GM19455 (cell line): ENCODE results near the gene KRTAP10-11.
"Not testable (repeated sequence)": the region's sequence is repeated elsewhere in the genome, so short reads cannot be mapped to it uniquely, and the experiment has no call there.

ENCODE experiments used
- ATAC-seq: cut with Tn5 transposase; IDR thresholded peaks from one replicate; pipeline ENCODE4 v1.9.1; 2021; ENCODE audit not compliant: unreplicated experiment

KRTAP10-11 gene

DNA sequence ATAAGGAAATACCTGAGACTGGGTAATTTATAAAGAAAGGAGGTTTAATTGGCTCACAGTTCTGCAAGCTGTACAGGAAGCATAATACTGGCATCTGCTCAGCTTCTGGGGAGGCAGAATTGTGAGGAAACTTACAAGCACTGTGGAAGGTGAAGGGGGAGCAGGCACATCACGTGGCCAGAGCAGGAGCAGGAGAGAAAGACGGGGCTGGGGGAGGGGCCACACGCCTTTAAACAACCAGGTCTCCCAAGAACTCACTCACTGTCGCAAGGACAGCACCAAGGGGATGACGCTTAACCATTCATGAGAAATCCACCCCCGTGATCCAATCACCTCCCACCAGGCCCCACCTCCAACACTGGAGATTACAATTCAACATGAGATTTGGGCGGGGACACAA, 15.4 kb downstream of the KRTAP10-11 start:
- not testable (repeated sequence) for ATAC-seq

DNA sequence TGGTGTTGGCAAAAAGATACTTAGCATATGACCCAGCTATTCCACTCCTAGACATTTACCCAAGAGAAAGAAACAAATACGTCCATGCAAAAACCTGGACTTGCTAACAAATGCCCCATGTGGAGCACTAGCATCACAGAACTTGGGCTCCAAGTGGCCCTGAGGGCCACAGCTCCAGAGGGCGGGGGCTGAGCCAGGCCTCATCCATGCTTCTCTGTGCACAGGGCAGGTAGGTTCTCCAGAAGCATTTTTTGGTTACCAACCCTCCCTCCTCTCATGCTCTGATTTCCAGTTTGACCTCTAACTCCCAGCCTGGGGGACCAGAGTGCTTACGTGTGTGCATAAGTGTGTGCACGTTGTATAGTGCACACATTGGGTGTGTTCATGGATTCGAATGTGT, 18.5 kb downstream of the KRTAP10-11 start:
- no peak for ATAC-seq

DNA sequence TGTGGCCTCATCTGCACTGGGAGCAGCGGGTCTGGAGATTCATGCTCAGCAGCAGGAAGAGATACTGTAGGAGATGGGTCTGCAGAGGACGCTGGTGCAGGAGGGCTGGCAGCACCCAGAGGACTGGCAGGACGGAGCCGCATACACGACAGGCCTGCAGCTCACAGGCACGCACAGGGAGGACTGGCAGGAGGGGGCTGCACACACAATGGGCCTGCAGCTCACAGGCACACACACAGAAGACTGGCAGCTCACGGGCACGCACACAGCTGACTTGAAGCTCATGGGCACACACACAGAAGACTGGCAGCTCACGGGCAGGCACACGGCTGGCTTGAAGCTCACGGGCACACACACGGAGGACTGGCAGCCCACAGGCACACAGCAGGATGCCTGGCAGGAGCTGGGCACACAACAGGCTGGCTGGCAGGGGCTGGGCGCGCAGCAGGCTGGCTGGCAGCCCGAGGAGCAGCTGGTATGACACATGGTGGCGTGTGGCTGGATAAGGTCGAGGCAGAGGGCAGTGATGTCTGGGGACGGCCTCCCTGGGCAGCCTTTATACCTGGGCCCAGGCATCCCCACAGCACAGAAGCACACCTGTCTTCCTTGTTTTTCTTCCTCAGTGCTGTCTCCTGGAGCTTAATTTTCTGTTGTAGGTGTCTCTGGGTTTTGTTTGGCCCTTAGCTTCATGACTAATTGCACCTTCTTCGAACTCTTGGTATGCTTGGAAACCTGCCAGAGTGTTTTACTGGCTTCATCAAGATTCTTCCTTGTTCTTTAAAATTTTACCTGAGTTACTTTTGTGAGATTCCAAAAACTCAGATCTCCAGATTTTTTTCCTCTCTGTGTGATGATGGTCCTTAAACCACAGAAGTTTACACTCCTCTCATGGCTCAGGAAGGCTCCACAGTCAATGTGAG, 20.4 kb downstream of the KRTAP10-11 start, which contains the start of gene KRTAP12-2:
KRTAP12-2 (minus strand) TSS at position 527 of the 920 bp plus-strand sequence; CDS start at position 486, 41 bp downstream.
- no peak for ATAC-seq

DNA sequence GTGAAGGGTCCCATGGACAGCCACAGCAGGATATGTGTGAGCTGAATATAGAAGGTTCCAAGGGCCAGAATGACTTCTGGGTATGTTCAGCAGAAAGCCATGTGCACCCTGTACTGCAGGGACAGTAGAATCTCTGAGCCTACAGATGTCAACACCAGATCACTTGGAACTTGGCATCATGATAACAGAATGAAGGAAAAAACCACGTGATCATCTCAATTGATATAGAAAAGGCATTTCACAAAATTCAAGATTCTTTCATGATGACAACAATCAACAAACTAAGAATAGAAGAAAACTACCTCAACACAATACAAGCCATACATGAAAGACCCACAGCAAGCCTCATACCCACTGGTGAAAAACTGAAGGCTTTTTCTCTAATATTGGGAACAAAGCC, 21.4 kb downstream of the KRTAP10-11 start:
- no peak for ATAC-seq

DNA sequence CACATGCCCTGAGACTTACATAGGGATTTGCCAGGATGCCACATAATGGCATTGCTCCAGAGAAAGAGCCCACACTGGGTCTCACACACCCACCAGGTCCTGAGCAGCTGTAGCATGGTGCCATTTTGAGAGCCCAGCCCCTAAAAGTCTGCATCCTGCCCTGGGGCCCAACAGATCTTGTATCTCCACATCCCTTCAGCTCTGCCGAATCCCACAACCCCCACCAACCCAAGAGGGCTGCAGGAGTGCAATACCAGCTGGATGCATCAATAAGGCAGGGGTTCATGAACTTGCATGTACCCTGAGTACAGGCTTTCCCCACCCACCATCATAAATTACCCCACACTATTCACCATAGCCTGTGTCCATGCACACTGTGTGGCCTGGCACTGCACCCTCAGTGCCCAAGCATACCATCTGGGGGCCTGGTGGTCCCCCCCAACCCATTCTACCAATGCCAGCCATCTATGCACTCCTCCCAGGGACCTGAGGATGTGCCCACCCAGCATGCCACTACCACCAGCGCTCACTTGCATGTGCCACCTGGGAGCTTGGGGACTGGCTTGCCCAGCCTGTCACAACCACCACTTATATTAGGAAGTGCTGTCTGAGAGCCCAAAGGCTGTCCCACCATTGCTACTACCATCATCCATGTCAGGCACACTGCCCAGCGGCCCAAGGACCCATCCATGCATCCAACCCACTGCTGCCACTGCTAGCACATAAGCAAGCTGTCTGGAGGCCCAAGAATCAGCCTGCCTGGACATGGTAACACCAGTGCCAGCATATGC, 24.6 kb downstream of the KRTAP10-11 start:
- no peak for ATAC-seq

DNA sequence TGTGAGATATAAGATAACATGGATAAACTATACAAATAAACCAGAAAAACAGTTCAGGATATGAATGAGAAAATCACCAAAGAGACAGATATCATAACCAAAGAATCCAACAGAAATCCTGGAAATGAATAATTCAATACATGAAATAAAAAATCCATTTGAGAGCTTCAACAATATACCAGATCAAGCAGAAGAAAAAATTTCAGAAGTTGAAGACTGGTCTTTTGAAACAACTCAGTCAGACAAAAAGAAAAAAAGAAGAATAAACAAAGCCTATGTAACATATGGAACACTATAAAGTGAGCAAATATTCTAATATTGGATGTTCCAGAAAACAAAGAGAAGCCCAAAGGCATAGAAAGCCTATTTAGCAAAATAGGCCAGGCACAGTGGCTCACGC, 25.7 kb downstream of the KRTAP10-11 start:
- ATAC-seq = no peak

DNA sequence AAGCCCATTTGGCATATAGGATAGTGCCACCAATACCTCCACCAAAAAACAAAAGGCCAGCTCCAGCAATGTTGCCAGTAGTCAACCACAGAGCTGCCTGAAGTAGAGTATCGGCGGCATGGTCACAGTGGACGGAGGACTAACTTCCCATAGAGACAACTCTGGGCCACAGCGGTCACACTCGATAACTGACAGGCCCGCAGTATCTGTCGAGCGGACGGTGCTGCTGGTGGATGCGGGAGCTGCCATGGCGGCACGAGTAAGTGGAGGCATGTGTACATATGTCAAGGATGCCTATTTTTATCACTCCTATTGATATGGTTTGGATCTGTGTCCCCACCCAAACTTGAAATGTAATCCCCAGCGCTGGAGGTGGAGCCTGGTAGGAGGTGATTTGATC, 31.7 kb downstream of the KRTAP10-11 start:
- ATAC-seq = no peak

DNA sequence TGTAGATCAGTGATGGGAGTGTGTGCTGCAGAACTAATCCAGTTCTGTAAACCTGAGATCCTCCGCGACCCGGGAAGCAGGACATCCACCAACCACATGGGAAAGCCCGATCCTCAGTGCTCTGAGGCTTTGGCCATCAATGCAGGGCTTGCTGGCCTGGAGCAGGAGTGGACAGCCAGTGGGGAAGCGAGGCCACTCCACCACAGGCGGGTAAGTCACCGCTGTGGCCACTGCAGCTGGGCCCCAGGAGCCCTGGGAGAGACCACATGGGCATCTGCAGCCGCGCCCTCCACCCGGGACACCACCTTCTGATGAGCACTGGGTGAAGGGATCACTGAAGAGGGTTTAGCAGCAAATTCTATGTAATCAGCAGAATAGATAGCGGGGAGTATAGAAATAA, 34.9 kb downstream of the KRTAP10-11 start:
- no peak for ATAC-seq

DNA sequence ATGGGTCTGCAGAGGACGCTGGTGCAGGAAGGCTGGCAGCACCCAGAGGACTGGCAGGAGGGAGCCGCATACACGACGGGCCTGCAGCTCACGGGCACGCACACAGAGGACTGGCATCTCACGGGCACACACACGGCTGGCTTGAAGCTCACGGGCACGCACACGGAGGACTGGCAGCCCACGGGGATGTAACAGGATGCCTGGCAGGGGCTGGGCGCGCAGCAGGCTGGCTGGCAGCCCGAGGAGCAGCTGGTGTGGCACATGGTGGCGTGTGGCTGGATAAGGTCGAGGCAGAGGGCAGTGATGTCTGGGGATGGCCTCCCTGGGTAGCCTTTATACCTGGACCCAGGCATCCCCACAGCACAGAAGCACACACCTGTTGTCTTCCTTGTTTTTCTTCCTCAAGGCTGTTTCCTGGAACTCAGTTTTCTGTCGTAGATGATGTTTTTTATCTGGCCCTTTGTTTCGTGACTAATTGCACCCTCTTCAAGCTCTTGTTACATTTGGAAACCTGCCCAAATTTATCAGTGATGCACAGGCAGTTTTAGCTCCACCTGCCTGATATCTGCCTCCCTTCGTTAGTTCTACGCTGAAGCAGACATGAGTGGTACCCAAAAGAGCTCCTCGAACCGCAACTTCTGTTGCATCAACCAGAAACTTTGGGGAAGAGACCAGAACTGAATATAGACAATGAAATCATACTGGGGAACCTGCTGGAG, 35.8 kb downstream of the KRTAP10-11 start, which contains the start of gene KRTAP12-1:
KRTAP12-1 (minus strand) TSS at position 303 of the 719 bp plus-strand sequence; CDS start at position 263, 40 bp downstream.
- ATAC-seq = no peak

DNA sequence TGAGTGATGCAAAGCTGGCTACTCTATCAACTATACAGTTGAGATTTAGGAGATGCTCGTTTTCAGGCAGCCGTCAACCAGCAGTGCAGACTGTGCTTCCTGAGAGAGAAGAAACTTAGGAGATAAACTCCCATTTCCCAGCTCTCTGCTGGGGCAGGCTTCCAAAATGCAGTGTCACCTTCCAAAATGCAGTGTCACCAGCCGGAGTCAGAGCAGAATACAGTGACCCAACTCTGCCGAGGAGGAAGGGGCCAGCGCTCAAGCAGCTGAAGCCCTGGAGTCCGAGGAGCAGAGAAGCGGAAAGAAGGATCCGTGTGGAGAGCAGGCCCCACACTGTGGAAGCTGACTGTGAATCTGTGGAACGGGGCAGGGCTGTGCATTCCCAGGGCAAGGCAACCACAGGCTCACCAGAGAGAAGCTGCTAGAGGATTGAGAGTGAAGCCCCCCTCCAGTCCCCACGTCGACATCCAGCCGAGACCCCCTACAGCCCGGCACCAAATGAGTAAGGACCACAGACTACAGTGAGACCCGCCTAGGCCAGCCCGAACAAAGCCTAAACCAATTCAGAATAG, 36.5 kb downstream of the KRTAP10-11 start:
- ATAC-seq = no peak

DNA sequence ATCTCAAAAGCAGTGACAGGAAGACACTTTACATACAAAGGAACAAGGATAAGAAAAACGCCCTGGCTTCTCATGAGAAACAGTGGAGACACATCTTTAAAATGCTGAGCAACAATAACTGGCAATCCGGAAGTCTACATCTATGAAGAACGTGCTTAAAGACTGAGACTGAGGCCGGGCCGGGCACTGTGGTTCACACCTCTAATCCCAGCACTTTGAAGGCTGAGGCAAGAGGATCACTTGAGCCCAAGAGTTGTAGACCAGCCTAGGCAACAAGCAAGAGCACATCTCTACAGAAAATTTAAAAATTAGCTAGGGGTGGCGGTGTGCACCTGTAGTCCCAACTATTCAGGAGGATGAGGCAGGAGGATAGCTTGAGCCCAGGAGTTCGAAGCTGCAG, 37.9 kb downstream of the KRTAP10-11 start:
- ATAC-seq = no peak

DNA sequence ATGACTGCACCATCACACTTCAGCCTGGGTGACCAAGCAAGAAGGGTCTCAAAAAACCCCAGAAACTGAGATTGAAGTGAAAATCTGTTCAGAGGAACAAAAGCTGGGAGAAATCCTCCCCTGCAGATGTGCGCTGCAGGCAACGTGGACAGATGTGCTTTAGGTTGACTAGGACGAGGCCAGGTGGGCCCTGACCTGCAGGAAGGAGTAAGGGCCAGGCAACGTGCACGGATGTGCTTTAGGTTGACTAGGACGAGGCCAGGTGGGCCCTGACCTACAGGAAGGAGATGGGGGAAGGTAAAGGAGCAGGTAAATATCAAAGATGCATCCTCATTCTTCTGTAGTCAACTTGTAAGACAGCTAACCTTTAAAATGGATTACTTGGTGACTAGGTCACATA, 38.3 kb downstream of the KRTAP10-11 start:
- ATAC-seq = no peak

DNA sequence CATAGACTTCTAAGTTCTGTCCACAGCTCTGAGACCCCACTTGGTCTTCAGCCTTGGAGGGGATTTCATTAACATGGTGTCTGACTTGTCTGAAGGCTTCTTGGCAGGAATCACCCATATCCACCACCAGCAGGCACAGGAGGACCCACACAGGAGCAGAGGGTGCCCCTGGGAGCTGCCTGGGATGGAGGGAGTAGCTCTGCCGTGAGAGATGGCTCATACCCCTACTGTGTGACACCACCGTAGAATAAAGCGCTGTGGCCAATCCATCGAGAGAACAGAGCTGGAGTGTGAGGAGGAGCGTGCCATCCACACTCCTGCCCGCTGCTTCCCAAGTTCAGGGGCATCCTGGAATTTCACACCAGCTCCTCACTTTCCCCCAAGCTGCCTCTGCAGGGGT, 38.8 kb downstream of the KRTAP10-11 start:
- ATAC-seq = not testable (repeated sequence)

DNA sequence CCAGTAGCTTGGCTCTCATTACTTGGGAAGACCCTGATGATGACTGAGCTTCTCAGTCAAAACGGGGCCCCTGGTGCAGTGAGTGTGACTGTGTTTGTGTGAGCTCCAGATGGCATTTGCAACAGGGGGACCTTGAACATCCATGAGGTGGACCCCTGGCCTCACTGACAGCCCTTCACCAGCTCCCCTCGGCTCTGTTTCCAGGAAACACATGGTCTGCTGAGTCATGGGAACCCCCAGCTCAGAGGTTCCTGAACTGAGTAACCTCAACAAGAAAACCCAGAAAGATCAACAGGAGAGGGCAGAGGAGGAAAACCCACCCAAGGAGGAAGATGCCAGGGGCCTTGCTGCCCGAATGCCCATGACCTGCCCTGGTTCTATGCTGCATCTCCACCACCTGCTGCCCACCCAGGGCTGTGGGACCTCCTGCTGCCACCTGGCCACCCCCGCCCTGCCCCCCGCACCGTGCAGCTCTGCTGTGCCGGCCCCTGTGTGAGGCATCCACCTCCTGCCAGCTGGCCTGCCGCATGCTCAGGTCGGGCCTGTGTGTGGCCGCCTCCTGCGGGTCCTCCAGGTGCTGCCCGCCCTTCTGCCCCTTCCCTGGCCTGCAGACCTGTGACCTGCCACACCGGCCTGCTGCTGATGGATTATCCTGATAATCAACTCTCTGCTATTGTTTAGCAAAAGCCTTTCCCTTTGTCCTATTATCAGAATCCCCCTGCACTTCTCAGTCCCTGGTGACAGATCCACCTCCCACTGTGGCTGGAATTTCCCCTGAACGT, 40.0 kb downstream of the KRTAP10-11 start:
- ATAC-seq = no peak

DNA sequence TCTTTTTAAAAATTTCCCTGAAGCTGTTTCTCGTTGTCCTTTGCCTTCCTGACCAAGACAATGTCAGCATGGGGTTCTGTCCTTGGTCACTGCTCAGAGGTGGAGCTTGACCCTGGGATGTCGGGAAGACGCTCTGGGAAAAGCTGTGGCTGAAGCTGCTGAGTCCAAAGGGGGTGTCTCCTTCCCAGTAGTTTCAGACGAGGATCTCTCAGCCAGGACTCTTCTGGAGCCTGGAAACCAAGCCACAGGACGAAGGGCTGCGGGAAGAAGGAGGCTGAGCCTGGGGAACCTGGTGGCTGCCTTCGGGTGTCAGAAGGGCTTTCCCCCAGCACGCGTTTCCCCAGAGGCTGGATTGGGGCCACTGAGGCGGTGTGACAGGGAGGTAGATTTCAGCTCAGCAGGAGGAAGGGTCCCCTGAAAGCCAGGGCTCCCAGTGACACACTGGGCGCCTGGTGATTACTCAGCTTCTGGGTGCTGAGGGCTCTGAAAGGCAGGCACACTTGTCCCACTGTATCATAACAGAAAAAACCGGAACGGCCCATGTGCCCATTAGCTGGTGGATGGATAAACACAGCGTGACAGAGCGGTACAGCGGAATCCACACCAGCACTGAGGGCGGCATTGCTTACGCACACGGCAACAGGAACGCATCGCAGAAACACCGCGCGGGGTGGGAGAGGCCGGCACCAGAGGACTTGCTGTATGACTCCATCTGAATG, 40.8 kb downstream of the KRTAP10-11 start:
- ATAC-seq = no peak

DNA sequence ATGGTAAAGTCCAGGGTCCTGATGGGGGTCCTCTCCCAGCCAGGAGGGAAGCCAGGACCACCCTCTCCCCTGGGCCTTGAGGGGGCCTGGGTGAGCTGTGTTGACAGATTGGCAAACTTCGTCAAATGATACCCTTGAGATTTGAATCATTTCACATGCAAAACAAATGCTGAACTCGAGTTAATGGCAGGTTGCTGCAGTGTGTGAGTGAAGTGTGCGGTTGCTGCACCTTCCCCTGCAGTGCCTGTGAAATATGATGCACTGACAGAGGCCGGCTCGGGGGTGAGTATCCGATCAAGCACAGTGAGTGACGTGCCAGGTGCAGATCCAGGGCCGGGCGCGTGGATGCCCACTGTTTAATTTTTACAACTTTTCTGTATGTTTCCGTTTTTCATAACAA, 41.5 kb downstream of the KRTAP10-11 start:
- no peak for ATAC-seq

DNA sequence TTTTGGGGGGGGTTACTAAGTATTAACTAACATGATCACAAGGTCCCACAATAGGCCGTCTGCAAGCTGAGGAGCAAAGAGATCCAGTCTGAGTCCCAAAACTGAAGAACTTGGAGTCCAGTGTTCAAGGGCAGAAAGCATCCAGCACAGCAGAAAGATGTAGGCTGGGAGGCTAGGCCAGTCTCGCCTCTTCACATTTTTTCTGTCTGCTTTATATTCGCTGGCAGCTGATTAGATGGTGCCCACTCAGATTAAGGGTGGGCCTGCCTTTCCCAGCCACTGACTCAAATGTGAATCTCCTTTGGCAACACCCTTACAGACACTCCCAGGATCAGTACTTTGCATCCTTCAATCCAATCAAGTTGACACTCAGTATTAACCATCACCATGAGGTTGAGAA, 43.5 kb downstream of the KRTAP10-11 start:
- ATAC-seq = not testable (repeated sequence)

DNA sequence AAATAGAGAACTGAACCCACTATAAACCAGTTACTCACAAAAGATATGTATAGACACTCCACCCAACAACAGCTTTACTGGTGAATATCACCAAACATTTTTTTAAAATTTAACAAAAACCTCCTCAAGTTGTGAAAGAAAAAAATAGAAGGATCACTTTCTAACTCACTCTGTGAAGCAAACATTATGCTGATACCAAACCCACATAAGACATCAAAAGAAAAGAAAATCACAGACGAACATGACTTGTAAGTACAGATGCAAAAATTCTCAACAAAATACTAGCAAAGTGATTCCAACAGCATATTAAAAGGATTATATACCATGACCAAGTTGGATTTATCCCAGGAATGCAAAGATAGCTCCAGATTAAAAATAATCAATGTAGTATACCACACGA, 45.5 kb downstream of the KRTAP10-11 start:
- ATAC-seq = no peak

DNA sequence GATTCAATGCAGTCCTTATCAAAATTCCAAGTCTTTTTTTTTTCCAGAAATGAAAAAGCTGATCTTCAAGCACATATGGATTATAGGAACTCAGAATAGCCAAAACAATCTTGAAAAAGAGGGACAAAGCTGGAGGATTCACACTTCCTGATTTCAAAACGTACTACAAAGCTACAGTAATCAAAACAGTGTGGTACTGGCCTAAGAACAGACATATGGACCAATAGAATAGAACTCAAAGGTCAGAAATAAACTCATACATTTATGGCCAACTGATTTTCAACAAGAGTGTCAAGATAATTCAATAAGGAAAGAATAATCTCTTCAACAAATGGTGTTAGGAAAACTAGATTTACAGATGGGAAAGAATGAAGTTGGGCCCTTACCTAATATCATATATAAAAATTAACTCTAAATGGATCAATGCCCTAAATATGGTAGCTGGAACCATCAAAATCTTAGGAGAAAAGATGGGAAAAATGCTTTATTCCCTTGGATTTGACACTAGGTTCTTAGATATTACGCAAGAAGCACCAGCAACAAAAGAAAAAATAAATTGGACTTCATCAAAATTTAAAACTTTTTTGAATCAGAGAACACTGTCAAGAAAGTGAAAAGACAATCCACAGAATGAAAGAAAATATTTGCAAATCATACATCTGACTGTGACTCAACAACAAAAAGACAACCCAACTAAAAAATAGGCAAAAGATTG, 46.7 kb downstream of the KRTAP10-11 start:
- ATAC-seq = no peak
